ENCODE results near the gene SMIM33.
A peak's percentile ranks its signal among the peaks of the same experiment; 100 is the strongest.

DNA sequence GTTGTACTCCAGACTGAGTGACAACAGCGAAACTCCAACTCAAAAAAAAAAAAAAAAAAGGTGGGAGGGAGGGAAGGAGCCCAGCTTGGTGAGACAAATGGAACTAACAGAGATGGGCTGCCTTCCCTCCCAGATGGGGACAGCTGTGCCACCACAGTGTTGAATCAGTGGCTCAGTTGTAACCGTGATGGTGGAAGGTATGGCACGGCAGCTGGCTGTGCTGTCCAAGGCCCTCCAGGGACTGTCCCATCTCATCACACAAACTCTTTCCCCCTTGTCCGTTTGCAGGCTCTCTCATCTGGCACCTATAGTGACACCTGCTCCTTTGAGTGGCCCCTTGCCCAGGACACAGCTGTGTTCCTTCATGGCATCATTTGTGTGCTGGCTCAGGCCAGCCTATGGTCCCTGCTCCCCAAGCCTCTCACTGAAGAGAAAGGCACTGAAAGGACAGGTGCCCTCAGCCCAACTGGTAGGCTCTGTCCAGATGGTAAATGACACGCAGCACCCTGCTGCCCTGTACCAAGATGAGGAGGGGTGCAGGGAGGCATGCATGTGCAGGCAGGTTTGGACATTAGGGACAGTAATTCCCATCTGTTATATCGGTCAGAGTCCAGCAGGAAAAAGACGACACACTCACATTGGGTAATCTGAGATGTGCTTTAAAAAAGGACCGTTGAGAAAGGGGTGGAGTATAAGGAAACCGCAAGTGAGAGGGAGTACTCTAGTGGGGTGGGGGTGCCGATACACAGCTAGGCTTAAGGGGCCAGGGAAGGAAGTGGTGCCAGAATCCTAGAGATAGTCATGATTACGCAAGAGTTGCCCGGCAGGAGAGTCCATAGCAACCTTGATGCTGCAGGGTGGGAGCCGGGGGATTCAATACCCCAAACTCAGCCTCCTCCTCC, 4.3 kb downstream of the SMIM33 start:
- TF ChIP-seq, protein P1, sequence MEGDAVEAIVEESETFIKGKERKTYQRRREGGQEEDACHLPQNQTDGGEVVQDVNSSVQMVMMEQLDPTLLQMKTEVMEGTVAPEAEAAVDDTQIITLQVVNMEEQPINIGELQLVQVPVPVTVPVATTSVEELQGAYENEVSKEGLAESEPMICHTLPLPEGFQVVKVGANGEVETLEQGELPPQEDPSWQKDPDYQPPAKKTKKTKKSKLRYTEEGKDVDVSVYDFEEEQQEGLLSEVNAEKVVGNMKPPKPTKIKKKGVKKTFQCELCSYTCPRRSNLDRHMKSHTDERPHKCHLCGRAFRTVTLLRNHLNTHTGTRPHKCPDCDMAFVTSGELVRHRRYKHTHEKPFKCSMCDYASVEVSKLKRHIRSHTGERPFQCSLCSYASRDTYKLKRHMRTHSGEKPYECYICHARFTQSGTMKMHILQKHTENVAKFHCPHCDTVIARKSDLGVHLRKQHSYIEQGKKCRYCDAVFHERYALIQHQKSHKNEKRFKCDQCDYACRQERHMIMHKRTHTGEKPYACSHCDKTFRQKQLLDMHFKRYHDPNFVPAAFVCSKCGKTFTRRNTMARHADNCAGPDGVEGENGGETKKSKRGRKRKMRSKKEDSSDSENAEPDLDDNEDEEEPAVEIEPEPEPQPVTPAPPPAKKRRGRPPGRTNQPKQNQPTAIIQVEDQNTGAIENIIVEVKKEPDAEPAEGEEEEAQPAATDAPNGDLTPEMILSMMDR (IDR thresholded peaks at IDR 0.05; ENCODE audit: insufficient read depth, low read length), result no peak
- TF ChIP-seq SPI1 (IDR thresholded peaks at IDR 0.05; ENCODE audit: borderline replicate concordance, low read depth) (peak; percentile 72), POLR2AphosphoS5 (IDR thresholded peaks at IDR 0.05; ENCODE audit: low read depth) (peak; percentile 57), GABPA (IDR thresholded peaks at IDR 0.05; ENCODE audit: low read depth) (no peak)
